Mesothelial cell of epicardium (in vitro differentiated cells): Measurements from ENCODE around the gene GRM1. TPM values are rescaled to one million over a fixed set of nuclear protein-coding genes. Genes with fewer than 3 reads are reported as not detected.

ENCODE experiments used
- DNase-seq, 2 experiments: peaks; one replicate each; pipeline ENCODE4 v3.0.0; 2021; ENCODE audit warnings: low spot score in 2 of 2; ENCODE audit not compliant: unreplicated experiment in 2 of 2
- H3K27ac Mint-ChIP-seq: 2 replicates; pipeline ENCODE4 v1.8.0; 2021; ENCODE audit warnings: mixed read lengths
- H3K27me3 Mint-ChIP-seq: 2 replicates; pipeline ENCODE4 v1.8.0; 2021; ENCODE audit warnings: low read depth, mixed read lengths
- H3K36me3 Mint-ChIP-seq: 2 replicates; pipeline ENCODE4 v1.8.0; 2021; ENCODE audit warnings: mixed read lengths
- H3K4me1 Mint-ChIP-seq: 2 replicates; pipeline ENCODE4 v1.8.0; 2021; ENCODE audit warnings: mixed read lengths
- H3K4me3 Mint-ChIP-seq: 2 replicates; pipeline ENCODE4 v1.8.0; 2021; ENCODE audit warnings: mild to moderate bottlenecking, moderate library complexity, mixed read lengths
- H3K9me3 Mint-ChIP-seq: 2 replicates; pipeline ENCODE4 v1.8.0; 2021; ENCODE audit warnings: mixed read lengths
- CTCF ChIP-seq: fragments of 200-600 bp; sonication (generic); IDR thresholded peaks from one replicate; pipeline ENCODE4 v1.5.0; 2021; ENCODE audit warnings: antibody characterized with exemption; ENCODE audit not compliant: unreplicated experiment
- total RNA-seq: library from RNA; stranded (reverse); gene quantifications from 3 replicates; pipeline ENCODE4 v1.2.1, GENCODE V29; 2021

The GRM1 gene
- total RNA-seq, 1 donor from 2014 or later, result 0.16 TPM

- TF ChIP-seq CTCF, result no peak
Measured at GRCh38 chr6:146253691-146254090, 224.8 kb downstream of the GRM1 start.

GRCh38 chr6:146258206-146258605 is 229.3 kb downstream of the GRM1 start:
- H3K27me3 Mint-ChIP-seq, result peaks cover under 1% of the 10 kb centered on the region
- no peak for TF ChIP-seq CTCF
- DNase-seq, result no peak
- no peaks in the 10 kb centered on the region for H3K4me1 Mint-ChIP-seq
- H3K4me3 Mint-ChIP-seq, result no peak overlapping the region
- no peaks in the 10 kb centered on the region for H3K9me3 Mint-ChIP-seq
- H3K27ac Mint-ChIP-seq, result no peak overlapping the region
- no peaks in the 10 kb centered on the region for H3K36me3 Mint-ChIP-seq

More at GRCh38 chr6:146253691-146254090, 224.8 kb downstream of the GRM1 start:
- no peak for DNase-seq
- no peak overlapping the region for H3K27ac Mint-ChIP-seq
- H3K27me3 Mint-ChIP-seq, result peaks cover 2% of the 10 kb centered on the region
- H3K36me3 Mint-ChIP-seq, result no peaks in the 10 kb centered on the region
- no peaks in the 10 kb centered on the region for H3K4me1 Mint-ChIP-seq
- no peaks in the 10 kb centered on the region for H3K9me3 Mint-ChIP-seq
- H3K4me3 Mint-ChIP-seq, result no peak overlapping the region

GRCh38 chr6:146260886-146261285 is 232.0 kb downstream of the GRM1 start:
- Mint-ChIP-seq H3K27me3 (no peaks in the 10 kb centered on the region), H3K4me1 (no peaks in the 10 kb centered on the region), H3K27ac (no peak overlapping the region), H3K9me3 (peaks cover 5% of the 10 kb centered on the region), H3K4me3 (no peak overlapping the region), H3K36me3 (no peaks in the 10 kb centered on the region)
- DNase-seq, result no peak
- no peak for TF ChIP-seq CTCF

- DNase-seq, result no peak
- H3K4me1 Mint-ChIP-seq, result no peaks in the 10 kb centered on the region
- TF ChIP-seq CTCF, result no peak
- H3K36me3 Mint-ChIP-seq, result no peaks in the 10 kb centered on the region
- H3K27me3 Mint-ChIP-seq, result no peaks in the 10 kb centered on the region
- peaks cover 17% of the 10 kb centered on the region for H3K9me3 Mint-ChIP-seq
- H3K4me3 Mint-ChIP-seq, result no peak overlapping the region
- no peak overlapping the region for H3K27ac Mint-ChIP-seq
Measured at GRCh38 chr6:146265056-146265455, 236.2 kb downstream of the GRM1 start.

- no peak for DNase-seq
- Mint-ChIP-seq H3K4me3 (no peak overlapping the region), H3K27ac (no peak overlapping the region), H3K36me3 (no peaks in the 10 kb centered on the region), H3K4me1 (no peaks in the 10 kb centered on the region), H3K9me3 (peaks cover 17% of the 10 kb centered on the region), H3K27me3 (no peaks in the 10 kb centered on the region)
- TF ChIP-seq CTCF, result no peak
Measured at GRCh38 chr6:146267447-146267846, 238.6 kb downstream of the GRM1 start.

GRCh38 chr6:146267946-146268345 is 239.1 kb downstream of the GRM1 start:
- Mint-ChIP-seq H3K36me3 (no peaks in the 10 kb centered on the region), H3K27me3 (no peaks in the 10 kb centered on the region), H3K9me3 (peaks cover 17% of the 10 kb centered on the region), H3K27ac (no peak overlapping the region), H3K4me1 (no peaks in the 10 kb centered on the region), H3K4me3 (no peak overlapping the region)
- TF ChIP-seq CTCF, result no peak
- no peak for DNase-seq
